ENCODE measurements around the gene EIF3B. TPM values are rescaled to one million over a fixed set of nuclear protein-coding genes. Genes with fewer than 3 reads are reported as not detected.
"Not testable (repeated sequence)": the region's sequence is repeated elsewhere in the genome, so short reads cannot be mapped to it uniquely, and the experiment has no call there.

The EIF3B gene
- total and polyA plus RNA-seq, 2 experiments from 2014 or later = 151 to 161 TPM

- no peak overlapping the region for H3K4me3 ChIP-seq
- DNase-seq (ENCODE audit: low read depth in 1 of 2, low spot score in 1 of 2) = no peak
These were observed 22.9 kb upstream of the EIF3B start for GRCh38 chr7:2331707-2332106.

DNA sequence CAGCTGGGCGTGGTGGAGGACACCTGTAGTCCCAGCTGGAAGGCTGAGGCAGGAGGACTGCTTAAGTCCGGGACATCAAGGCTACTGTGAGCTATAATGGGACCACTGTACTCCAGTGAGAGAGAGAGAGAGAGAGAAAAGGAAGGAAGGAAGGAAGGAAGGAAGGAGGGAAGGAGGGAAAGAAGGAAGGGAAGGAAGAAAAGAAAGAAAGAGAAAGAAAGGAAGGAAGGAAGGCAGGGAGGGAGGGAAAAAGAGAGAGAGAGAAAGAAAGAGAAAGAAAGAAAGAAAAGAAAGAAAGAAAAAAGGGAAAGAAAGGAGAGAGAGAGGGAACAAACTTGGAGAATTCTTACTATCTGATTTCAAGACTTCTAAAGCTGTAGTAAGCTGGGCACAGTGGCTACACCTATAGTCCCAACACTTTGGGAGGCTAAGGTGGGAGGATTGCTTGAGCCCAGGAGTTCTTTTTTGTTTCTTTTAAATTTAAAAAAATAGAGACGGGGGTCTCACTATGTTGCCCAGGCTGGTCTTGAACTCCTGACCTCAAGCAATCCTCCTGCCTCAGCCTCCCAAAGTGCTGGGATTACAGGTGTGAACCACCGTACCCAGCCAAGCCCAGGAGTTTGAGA, 21.9 kb upstream of the EIF3B start:
- not testable (repeated sequence) for H3K36me3 ChIP-seq; H3K9me3 ChIP-seq (ENCODE audit: low read depth); H3K4me1 ChIP-seq (ENCODE audit: low read depth); H3K27ac ChIP-seq; H3K4me3 ChIP-seq; DNase-seq (ENCODE audit: low read depth in 1 of 2, low spot score in 1 of 2); H3K27me3 ChIP-seq

More at GRCh38 chr7:2331707-2332106, 22.9 kb upstream of the EIF3B start:
- Histone ChIP-seq H3K36me3 (no peaks in the 10 kb centered on the region), H3K9me3 (ENCODE audit: low read depth) (no peaks in the 10 kb centered on the region), H3K27me3 (no peaks in the 10 kb centered on the region), H3K27ac (no peak overlapping the region), H3K4me1 (ENCODE audit: low read depth) (no peaks in the 10 kb centered on the region)
- TF ChIP-seq, protein P1, sequence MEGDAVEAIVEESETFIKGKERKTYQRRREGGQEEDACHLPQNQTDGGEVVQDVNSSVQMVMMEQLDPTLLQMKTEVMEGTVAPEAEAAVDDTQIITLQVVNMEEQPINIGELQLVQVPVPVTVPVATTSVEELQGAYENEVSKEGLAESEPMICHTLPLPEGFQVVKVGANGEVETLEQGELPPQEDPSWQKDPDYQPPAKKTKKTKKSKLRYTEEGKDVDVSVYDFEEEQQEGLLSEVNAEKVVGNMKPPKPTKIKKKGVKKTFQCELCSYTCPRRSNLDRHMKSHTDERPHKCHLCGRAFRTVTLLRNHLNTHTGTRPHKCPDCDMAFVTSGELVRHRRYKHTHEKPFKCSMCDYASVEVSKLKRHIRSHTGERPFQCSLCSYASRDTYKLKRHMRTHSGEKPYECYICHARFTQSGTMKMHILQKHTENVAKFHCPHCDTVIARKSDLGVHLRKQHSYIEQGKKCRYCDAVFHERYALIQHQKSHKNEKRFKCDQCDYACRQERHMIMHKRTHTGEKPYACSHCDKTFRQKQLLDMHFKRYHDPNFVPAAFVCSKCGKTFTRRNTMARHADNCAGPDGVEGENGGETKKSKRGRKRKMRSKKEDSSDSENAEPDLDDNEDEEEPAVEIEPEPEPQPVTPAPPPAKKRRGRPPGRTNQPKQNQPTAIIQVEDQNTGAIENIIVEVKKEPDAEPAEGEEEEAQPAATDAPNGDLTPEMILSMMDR (IDR thresholded peaks at IDR 0.05; ENCODE audit: low read depth, low read length) = no peak

- DNase-seq (ENCODE audit: low read depth in 1 of 2, low spot score in 1 of 2) = no peak
- no peaks in the 10 kb centered on the region for H3K4me1 ChIP-seq (ENCODE audit: low read depth)
- TF ChIP-seq, protein P1 (IDR thresholded peaks at IDR 0.05; ENCODE audit: low read depth, low read length) = no peak
- no peaks in the 10 kb centered on the region for H3K9me3 ChIP-seq (ENCODE audit: low read depth)
- H3K36me3 ChIP-seq = no peaks in the 10 kb centered on the region
- no peaks in the 10 kb centered on the region for H3K27me3 ChIP-seq
- no peak overlapping the region for H3K27ac ChIP-seq
- H3K4me3 ChIP-seq = no peak overlapping the region
These were observed 17.9 kb upstream of the EIF3B start for GRCh38 chr7:2336626-2337299.

DNA sequence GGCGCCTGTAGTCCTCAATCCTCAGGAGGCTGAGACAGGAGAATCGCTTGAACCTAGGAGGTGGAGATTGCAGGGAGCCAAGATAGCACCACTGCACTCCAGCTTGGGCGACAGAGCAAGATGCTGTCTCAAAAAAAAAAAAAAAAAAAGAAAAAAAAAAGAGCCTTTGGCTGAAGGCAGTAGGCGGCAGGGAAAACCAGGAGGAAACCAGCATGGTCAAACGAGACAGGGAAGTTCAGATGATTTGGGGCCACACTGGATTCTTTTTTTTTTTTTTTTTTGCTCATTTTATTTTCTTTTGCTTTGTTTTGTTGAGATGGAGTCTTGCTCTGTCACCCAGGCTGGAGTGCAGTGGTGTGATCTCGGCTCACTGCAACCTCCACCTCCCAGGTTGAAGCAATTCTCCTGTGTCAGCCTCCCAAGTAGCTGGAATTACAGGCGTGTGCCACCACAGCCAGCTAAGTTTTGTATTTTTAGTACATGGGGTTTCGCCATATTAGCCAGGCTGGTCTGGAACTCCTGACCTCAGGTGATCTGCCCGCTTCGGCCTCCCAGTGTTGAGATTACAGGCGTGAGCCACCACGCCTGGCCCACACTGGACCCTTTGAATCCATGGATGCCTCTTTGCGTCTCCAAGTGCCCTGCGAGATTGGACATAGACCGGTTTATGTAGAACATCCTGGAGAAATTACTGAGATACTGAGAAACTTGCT, 7.1 kb upstream of the EIF3B start:
- H3K9me3 ChIP-seq (ENCODE audit: low read depth); H3K4me3 ChIP-seq; H3K36me3 ChIP-seq; DNase-seq (ENCODE audit: low read depth in 1 of 2, low spot score in 1 of 2); H3K27me3 ChIP-seq; H3K27ac ChIP-seq; H3K4me1 ChIP-seq (ENCODE audit: low read depth): not testable (repeated sequence)

DNA sequence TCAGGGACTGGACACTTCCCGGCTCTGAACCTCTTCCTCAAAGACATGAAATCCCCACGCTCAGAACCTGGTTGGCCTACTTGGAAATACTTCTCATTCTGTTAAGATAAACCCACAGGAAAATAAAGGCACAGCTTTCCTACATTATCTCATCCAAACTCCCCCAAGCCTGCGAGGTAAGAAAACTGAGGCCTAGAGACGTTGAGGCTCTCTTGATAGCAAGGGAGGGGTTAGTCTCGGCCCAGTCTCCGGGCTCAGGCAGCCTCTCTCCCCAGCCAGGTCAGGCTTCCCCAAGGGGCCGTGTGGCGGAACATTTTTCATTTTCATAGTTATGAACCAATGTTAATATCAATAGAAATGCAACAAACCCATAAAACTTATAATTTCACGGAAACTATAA, 4.6 kb upstream of the EIF3B start:
- H3K4me1 ChIP-seq (ENCODE audit: low read depth) = no peaks in the 10 kb centered on the region
- H3K36me3 ChIP-seq = no peaks in the 10 kb centered on the region
- no peak overlapping the region for H3K27ac ChIP-seq
- TF ChIP-seq, protein P1 (IDR thresholded peaks at IDR 0.05; ENCODE audit: low read depth, low read length) = no peak
- no peaks in the 10 kb centered on the region for H3K9me3 ChIP-seq (ENCODE audit: low read depth)
- H3K4me3 ChIP-seq = no peak overlapping the region
- H3K27me3 ChIP-seq = no peaks in the 10 kb centered on the region
- no peak for DNase-seq (ENCODE audit: low read depth in 1 of 2, low spot score in 1 of 2)

DNA sequence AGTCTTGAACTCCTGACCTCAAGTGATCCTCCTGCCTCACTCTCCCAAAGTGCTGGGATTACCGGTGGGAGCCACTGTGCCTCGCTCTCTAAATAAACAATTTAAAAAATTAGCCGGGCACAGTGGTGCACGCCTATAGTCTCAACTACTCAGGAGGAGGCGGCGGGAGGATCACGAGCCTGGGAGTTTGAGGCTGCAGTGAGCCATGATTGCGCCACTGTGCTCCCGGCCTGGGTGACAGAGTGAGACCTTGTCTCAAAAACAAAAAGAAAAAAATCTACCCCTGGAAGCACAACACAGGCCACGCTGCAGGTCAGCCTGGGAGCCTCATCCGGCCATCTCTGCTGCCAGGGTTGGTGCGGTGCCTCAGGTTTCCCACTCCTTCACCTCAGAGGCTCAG, 3.8 kb upstream of the EIF3B start:
- H3K4me1 ChIP-seq (ENCODE audit: low read depth) = peaks cover 2% of the 10 kb centered on the region
- no peaks in the 10 kb centered on the region for H3K36me3 ChIP-seq
- H3K27ac ChIP-seq = no peak overlapping the region
- TF ChIP-seq, protein P1 (IDR thresholded peaks at IDR 0.05; ENCODE audit: low read depth, low read length) = no peak
- H3K4me3 ChIP-seq = no peak overlapping the region
- no peak for DNase-seq (ENCODE audit: low read depth in 1 of 2, low spot score in 1 of 2)
- H3K27me3 ChIP-seq = no peaks in the 10 kb centered on the region
- no peaks in the 10 kb centered on the region for H3K9me3 ChIP-seq (ENCODE audit: low read depth)

Measured in cardiac muscle cell (in vitro differentiated cells and primary cell).